Right lobe of liver (tissue), 4 donors: ENCODE measurements around the gene ARMC12.

Experiments used
- CTCF ChIP-seq, 4 donors: fragments of 200-600 bp in 3 of 4; fragments of 450-650 bp in 1 of 4; IDR thresholded peaks; one replicate each; pipeline versions ENCODE4 v1.5.1 to v1.8.0; 2016 to 2022; ENCODE audit warnings: antibody characterized with exemption in 4 of 4, mild to moderate bottlenecking in 2 of 4
- POLR2A ChIP-seq: fragments of 450-650 bp; IDR thresholded peaks from one replicate; pipeline ENCODE4 v1.6.1; 2017; ENCODE audit warnings: antibody characterized with exemption, mild to moderate bottlenecking
- donor health status: DM: no; HTN: no; CAD: no.
- donor health status: DM: no; HTN: no; CAD: no.
- donor health status: DM: no; HTN: yes; CAD: no.

GRCh38 chr6:35765739-35766138, 28.9 kb downstream of the ARMC12 start:
- TF ChIP-seq CTCF (IDR thresholded peaks at IDR 0.05), result no peak
- no peak for TF ChIP-seq POLR2A
